SK-N-SH (cell line): Measurements from ENCODE around the gene TFAP2B. TPM values are rescaled to one million over a fixed set of nuclear protein-coding genes. Genes with fewer than 3 reads are reported as not detected.

Experiments used
- CTCF ChIA-PET: fragments of 300-600, 350-600 bp; formaldehyde crosslinking; extraction: SDS; loops from one replicate; lab custom pipeline; 2021; lab: Yijun Ruan, JAX
- POLR2A ChIA-PET: fragments of 350-600 bp; sonication (Branson Sonifier 250); formaldehyde crosslinking; extraction: SDS; loops from one replicate; lab custom pipeline; 2020; ENCODE audit warnings: antibody characterized with exemption, inconsistent platforms; lab: Yijun Ruan, JAX
- DNase-seq: peaks from one replicate; pipeline ENCODE4 v3.0.0; 2012
- H2AFZ ChIP-seq: fragments of 200-600 bp; sonication (generic); 2 replicates; pipeline ENCODE4 v1.8.1; 2016; ENCODE audit warnings: antibody characterized with exemption, mild to moderate bottlenecking, low read depth
- H3F3A ChIP-seq: fragments of 200-600 bp; sonication (generic); replicated peaks from 2 replicates; pipeline ENCODE3; 2016; ENCODE audit warnings: antibody characterized with exemption, mild to moderate bottlenecking; ENCODE audit not compliant: insufficient read depth
- H3K27ac ChIP-seq, 2 experiments: fragments of 200-500 bp in 1 of 2; fragments of 200-600 bp in 1 of 2; sonication (Bioruptor generic) in 1 of 2; sonication (generic), shearing (Covaris generic) in 1 of 2; 2 replicates each; pipeline versions ENCODE4 v1.5.1 to v1.6.1; 2014 to 2016; ENCODE audit warnings: low read depth in 2 of 2, inconsistent platforms in 1 of 2, low read length in 1 of 2, mild to moderate bottlenecking in 1 of 2, mixed read lengths in 1 of 2
- H3K27me3 ChIP-seq: fragments of 200-600 bp; sonication (generic), shearing (Covaris generic); 2 replicates; pipeline ENCODE4 v1.6.1; 2016; ENCODE audit warnings: mixed run types; ENCODE audit not compliant: insufficient read depth
- H3K36me3 ChIP-seq, 2 experiments: fragments of 200-500 bp in 1 of 2; fragments of 200-600 bp in 1 of 2; sonication (Bioruptor generic) in 1 of 2; sonication (generic) in 1 of 2; replicated peaks in 1 of 2; 2 replicates each; pipeline versions ENCODE3 to v1.5.1; 2014 to 2016; ENCODE audit warnings: low read length in 1 of 2, mild to moderate bottlenecking in 1 of 2; ENCODE audit not compliant: insufficient read depth in 2 of 2, control insufficient read depth in 1 of 2
- H3K4me1 ChIP-seq, 2 experiments: fragments of 200-500 bp in 1 of 2; fragments of 200-600 bp in 1 of 2; sonication (Bioruptor generic) in 1 of 2; sonication (generic), shearing (Covaris generic) in 1 of 2; 2 replicates each; pipeline versions ENCODE4 v1.5.1 to v1.6.1; 2014 to 2016; ENCODE audit warnings: low read depth in 1 of 2, low read length in 1 of 2, mixed run types in 1 of 2; ENCODE audit not compliant: insufficient read depth in 2 of 2, control insufficient read depth in 1 of 2
- H3K4me2 ChIP-seq: fragments of 200-600 bp; sonication (generic), shearing (Covaris generic); 2 replicates; pipeline ENCODE4 v1.6.1; 2017; ENCODE audit warnings: mixed run types
- H3K4me3 ChIP-seq, 2 experiments: fragments of 200-500 bp in 1 of 2; fragments of 200-600 bp in 1 of 2; sonication (Bioruptor generic) in 1 of 2; sonication (generic), shearing (Covaris generic) in 1 of 2; 2 replicates each; pipeline versions ENCODE4 v1.5.1 to v1.8.1; 2014 to 2016; ENCODE audit warnings: low read depth in 2 of 2, inconsistent platforms in 1 of 2, low read length in 1 of 2, mild to moderate bottlenecking in 1 of 2, mixed read lengths in 1 of 2, moderate library complexity in 1 of 2
- H3K79me2 ChIP-seq: fragments of 200-600 bp; sonication (generic); 2 replicates; pipeline ENCODE4 v1.8.1; 2017; ENCODE audit warnings: mild to moderate bottlenecking; ENCODE audit not compliant: insufficient read depth
- H3K9ac ChIP-seq: fragments of 200-600 bp; sonication (generic); 2 replicates; pipeline ENCODE4 v1.6.1; 2017; ENCODE audit warnings: mixed run types
- H3K9me2 ChIP-seq: fragments of 200-600 bp; sonication (generic); 2 replicates; pipeline ENCODE4 v1.6.1; 2017; ENCODE audit warnings: mixed run types
- H3K9me3 ChIP-seq: fragments of 200-600 bp; sonication (generic); 2 replicates; pipeline ENCODE4 v1.6.1; 2017; ENCODE audit warnings: mixed run types, mild to moderate bottlenecking, moderate library complexity
- H4K20me1 ChIP-seq: fragments of 200-600 bp; sonication (generic); 2 replicates; pipeline ENCODE4 v1.6.1; 2017; ENCODE audit warnings: mild to moderate bottlenecking, mixed run types; ENCODE audit not compliant: insufficient read depth
- EZH2phosphoT487 ChIP-seq: fragments of 200-600 bp; sonication (generic); IDR thresholded peaks from 2 replicates; pipeline ENCODE4 v1.6.1; 2017; ENCODE audit warnings: low read depth, mixed run types, mild to moderate bottlenecking, antibody characterized with exemption, moderate library complexity, borderline replicate concordance
- FOSL2 ChIP-seq: IDR thresholded peaks from 2 replicates; pipeline ENCODE4 v1.4.0; 2012; ENCODE audit warnings: low read depth, mild to moderate bottlenecking, moderate library complexity, borderline replicate concordance
- GATA2 ChIP-seq: sonication (generic); formaldehyde crosslinking; IDR thresholded peaks from 2 replicates; pipeline ENCODE4 v1.5.0; 2020; ENCODE audit warnings: mild to moderate bottlenecking, missing genetic modification reagents
- POLR2AphosphoS5 ChIP-seq: IDR thresholded peaks from 2 replicates; pipeline ENCODE4 v1.6.1; 2012; ENCODE audit warnings: low read depth, low read length
- RAD21 ChIP-seq: IDR thresholded peaks from 2 replicates; pipeline ENCODE4 v1.6.1; 2012; ENCODE audit warnings: mild to moderate bottlenecking, low read length
- REST ChIP-seq: IDR thresholded peaks from 2 replicates; pipeline ENCODE4 v1.6.1; 2012; ENCODE audit warnings: mild to moderate bottlenecking, low read depth, low read length, moderate library complexity
- WGBS: methylation state at CpG from one replicate; pipeline ENCODE4 v1.1.6; 2017; ENCODE audit warnings: low lambda C conversion rate; 5-methylcytosine and 5-hydroxymethylcytosine counted together
- polyA plus RNA-seq, 3 experiments: library from polyadenylated mRNA; depleted of rRNA; stranded (reverse); fragments of >200 nt; gene quantifications; 2 replicates each; pipeline ENCODE4 v1.2.3, GENCODE V29; 2012

The TFAP2B gene
- polyA plus RNA-seq, 1 of the 3 experiments (the other 2 are of a cell fraction) = 1.1 TPM

DNA sequence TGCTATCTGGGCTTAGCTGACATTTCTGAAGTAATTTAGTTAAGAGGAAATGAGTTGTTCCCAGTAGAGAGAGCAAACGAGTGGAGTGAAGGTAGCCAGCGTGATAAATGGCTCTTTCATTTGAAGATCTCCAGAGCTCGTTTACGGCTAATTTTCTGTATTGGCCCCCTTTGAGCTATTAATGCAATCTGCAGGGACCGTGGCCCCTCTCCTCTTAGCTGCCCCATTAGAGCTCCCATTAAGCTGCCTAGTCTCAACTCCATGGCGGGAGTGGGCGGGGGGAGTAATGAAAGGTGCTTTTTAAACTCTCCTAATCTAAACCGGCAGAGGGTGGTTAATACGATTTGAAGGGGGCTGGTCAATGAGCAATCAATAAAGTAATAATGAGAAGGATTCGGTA, 12.5 kb downstream of the TFAP2B start:
- H3K4me1 ChIP-seq = peaks cover 0 to 59% of the 10 kb centered on the region in 2 experiments; a peak in 2 of 4 replicates
- no peaks in the 10 kb centered on the region for H3K79me2 ChIP-seq
- H4K20me1 ChIP-seq = no peaks in the 10 kb centered on the region
- TF ChIP-seq GATA2 (CRISPR knock-in tag) = 0 out of 2 replicates have a peak, but pooled peaks have one; percentile 18
- TF ChIP-seq FOSL2 = no peak
- TF ChIP-seq EZH2phosphoT487 = no peak
- no peak overlapping the region; a peak in 1 of 4 replicates for H3K4me3 ChIP-seq
- 54% methylated on average over 10 of the region's 10 CpGs for WGBS
- H2AFZ ChIP-seq = no peak overlapping the region
- POLR2A ChIA-PET = interaction anchor here (1.0 to 8.5 kb wide), 2 partner anchors 10 to 700 kb away, joined by 3 to 57 read pairs; partner anchors contain the start of gene TFAP2B
- no peaks in the 10 kb centered on the region for H3K9me2 ChIP-seq
- no peak overlapping the region for H3K4me2 ChIP-seq
- H3K27ac ChIP-seq = peak overlapping the region in 1 of 2 experiments; percentile 99; a peak in 2 of 4 replicates
- CTCF ChIA-PET = interaction anchor here (0.6 to 3.0 kb wide), 4 partner anchors 15 to 1190 kb away, joined by 3 to 10 read pairs (median 3); no protein-coding TSS in a partner anchor
- DNase-seq = no peak
- H3F3A ChIP-seq = no peaks in the 10 kb centered on the region
- no peaks in the 10 kb centered on the region for H3K9me3 ChIP-seq
- peaks cover 9% of the 10 kb centered on the region; the same call in 1 of the 2 replicates for H3K27me3 ChIP-seq
- no peak overlapping the region for H3K9ac ChIP-seq
- peaks cover 0 to 55% of the 10 kb centered on the region in 2 experiments for H3K36me3 ChIP-seq

GRCh38 chr6:50832912-50833311, 14.2 kb downstream of the TFAP2B start:
- no peaks in the 10 kb centered on the region; the same call in 1 of the 2 replicates for H3K27me3 ChIP-seq
- no peaks in the 10 kb centered on the region for H3K79me2 ChIP-seq
- no peak for DNase-seq
- H3K9me3 ChIP-seq = no peaks in the 10 kb centered on the region
- ChIA-PET POLR2A (interaction anchor here (8.5 kb wide), 1 partner anchor 12 kb away, joined by 57 read pairs; the partner anchor contains the start of gene TFAP2B), CTCF (interaction anchor here (0.6 to 2.3 kb wide), 2 partner anchors 17 to 518 kb away, joined by 3 to 5 read pairs; no protein-coding TSS in a partner anchor)
- H3K36me3 ChIP-seq = peaks cover 0 to 63% of the 10 kb centered on the region in 2 experiments
- H2AFZ ChIP-seq = no peak overlapping the region
- H3K4me2 ChIP-seq = no peak overlapping the region
- H3K4me3 ChIP-seq = no peak overlapping the region
- TF ChIP-seq REST (no peak), POLR2AphosphoS5 (no peak), GATA2 (CRISPR knock-in tag) (peak; percentile 36; the same call in 1 of the 2 replicates), RAD21 (no peak)
- no peaks in the 10 kb centered on the region for H3K9me2 ChIP-seq
- H4K20me1 ChIP-seq = no peaks in the 10 kb centered on the region
- H3F3A ChIP-seq = no peaks in the 10 kb centered on the region
- H3K27ac ChIP-seq = peak overlapping the region in 1 of 2 experiments; percentile 69; a peak in 2 of 4 replicates
- H3K9ac ChIP-seq = no peak overlapping the region
- peaks cover 0 to 61% of the 10 kb centered on the region in 2 experiments; a peak in 2 of 4 replicates for H3K4me1 ChIP-seq
- 46% methylated on average over 1 of the region's 1 CpG for WGBS
